OCI-LY1 (cell line): ENCODE data around the gene GGT1.

Source experiments
- EZH2 ChIP-seq: fragments of 200-600 bp; sonication (generic), shearing (Covaris generic); IDR thresholded peaks from 2 replicates; pipeline ENCODE4 v1.8.0; 2017; ENCODE audit warnings: borderline replicate concordance, mixed run types, mild to moderate bottlenecking, antibody characterized with exemption, low read length, moderate library complexity, mixed read lengths
- TF ChIP-seq, protein P1 (sequence below): fragments of 200-600 bp; sonication (generic), shearing (Covaris generic); IDR thresholded peaks from 2 replicates; pipeline ENCODE4 v1.5.1; 2017; ENCODE audit warnings: mild to moderate bottlenecking, antibody characterized with exemption, low read length, moderate library complexity, mixed read lengths

- no peak for TF ChIP-seq EZH2
- TF ChIP-seq, protein P1, sequence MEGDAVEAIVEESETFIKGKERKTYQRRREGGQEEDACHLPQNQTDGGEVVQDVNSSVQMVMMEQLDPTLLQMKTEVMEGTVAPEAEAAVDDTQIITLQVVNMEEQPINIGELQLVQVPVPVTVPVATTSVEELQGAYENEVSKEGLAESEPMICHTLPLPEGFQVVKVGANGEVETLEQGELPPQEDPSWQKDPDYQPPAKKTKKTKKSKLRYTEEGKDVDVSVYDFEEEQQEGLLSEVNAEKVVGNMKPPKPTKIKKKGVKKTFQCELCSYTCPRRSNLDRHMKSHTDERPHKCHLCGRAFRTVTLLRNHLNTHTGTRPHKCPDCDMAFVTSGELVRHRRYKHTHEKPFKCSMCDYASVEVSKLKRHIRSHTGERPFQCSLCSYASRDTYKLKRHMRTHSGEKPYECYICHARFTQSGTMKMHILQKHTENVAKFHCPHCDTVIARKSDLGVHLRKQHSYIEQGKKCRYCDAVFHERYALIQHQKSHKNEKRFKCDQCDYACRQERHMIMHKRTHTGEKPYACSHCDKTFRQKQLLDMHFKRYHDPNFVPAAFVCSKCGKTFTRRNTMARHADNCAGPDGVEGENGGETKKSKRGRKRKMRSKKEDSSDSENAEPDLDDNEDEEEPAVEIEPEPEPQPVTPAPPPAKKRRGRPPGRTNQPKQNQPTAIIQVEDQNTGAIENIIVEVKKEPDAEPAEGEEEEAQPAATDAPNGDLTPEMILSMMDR, result no peak
Observed at GRCh38 chr22:24592058-24592850, 10.7 kb upstream of the GGT1 start.
